ENCODE results near the gene FHIT.

Gene FHIT

DNA sequence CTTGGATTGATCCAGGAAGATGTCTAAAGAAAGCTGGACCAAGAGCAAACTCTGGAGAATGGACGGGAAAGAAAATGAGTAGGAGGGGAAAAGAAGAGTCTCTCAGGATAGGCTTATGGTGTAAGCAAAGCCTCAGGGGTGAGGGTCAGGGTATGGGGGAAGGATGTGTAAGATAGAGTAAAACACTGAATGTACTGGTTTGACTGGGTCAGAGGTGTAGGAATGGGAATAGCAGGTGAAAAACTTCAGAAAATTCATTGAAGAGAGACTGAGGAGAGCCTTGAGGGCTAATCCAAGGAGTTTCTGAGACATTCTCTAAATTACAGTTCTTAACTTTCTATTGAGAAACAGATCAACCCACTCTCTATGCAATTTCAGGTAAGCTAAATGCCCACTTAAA is 857.3 kb downstream of the FHIT start:
- intact Hi-C loops (cut with micrococcal nuclease) = no loop called here
- Mint-ChIP-seq H3K36me3 (ENCODE audit: low read depth) (no peaks in the 10 kb centered on the region), H3K4me1 (ENCODE audit: low read depth) (no peaks in the 10 kb centered on the region), H3K4me3 (no peak overlapping the region), H3K27me3 (no peaks in the 10 kb centered on the region), H3K27ac (no peak overlapping the region), H3K9me3 (no peaks in the 10 kb centered on the region)

DNA sequence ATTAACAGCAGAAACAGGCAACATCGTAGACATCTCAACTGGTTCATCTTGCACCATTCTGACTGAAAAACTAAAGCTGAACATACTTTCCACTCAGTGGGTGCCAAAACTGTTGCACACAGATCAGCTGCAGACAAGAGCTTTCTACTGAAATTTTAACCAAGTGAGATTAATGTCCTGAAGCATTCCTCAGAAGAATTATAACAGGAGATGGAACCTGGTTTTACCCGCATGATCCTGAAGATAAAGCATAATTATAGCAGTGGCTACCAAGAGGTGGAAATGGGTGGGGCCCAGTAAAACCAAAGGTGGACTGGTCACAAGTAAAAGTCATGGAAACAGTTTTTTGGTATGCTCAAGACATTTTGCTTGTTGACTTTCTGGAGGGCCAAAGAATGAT is 858.8 kb downstream of the FHIT start:
- H3K27ac Mint-ChIP-seq = no peak overlapping the region
- intact Hi-C loops (cut with micrococcal nuclease) = no loop called here
- no peak overlapping the region for H3K4me3 Mint-ChIP-seq
- H3K9me3 Mint-ChIP-seq = no peaks in the 10 kb centered on the region
- no peaks in the 10 kb centered on the region for H3K4me1 Mint-ChIP-seq (ENCODE audit: low read depth)
- H3K27me3 Mint-ChIP-seq = no peaks in the 10 kb centered on the region
- H3K36me3 Mint-ChIP-seq (ENCODE audit: low read depth) = no peaks in the 10 kb centered on the region

GRCh38 chr3:60391292-60391691 is 860.0 kb downstream of the FHIT start:
- Mint-ChIP-seq H3K9me3 (no peaks in the 10 kb centered on the region), H3K4me1 (ENCODE audit: low read depth) (peaks cover 4% of the 10 kb centered on the region), H3K27ac (no peak overlapping the region), H3K27me3 (no peaks in the 10 kb centered on the region), H3K36me3 (ENCODE audit: low read depth) (no peaks in the 10 kb centered on the region), H3K4me3 (no peak overlapping the region)
- intact Hi-C loops (cut with micrococcal nuclease) = no loop called here

GRCh38 chr3:60388731-60389130 is 862.5 kb downstream of the FHIT start:
- Mint-ChIP-seq H3K36me3 (ENCODE audit: low read depth) (no peaks in the 10 kb centered on the region), H3K4me3 (no peak overlapping the region), H3K27me3 (no peaks in the 10 kb centered on the region), H3K9me3 (no peaks in the 10 kb centered on the region), H3K27ac (no peak overlapping the region), H3K4me1 (ENCODE audit: low read depth) (peaks cover 8% of the 10 kb centered on the region)
- intact Hi-C loops (cut with micrococcal nuclease) = no loop called here

DNA sequence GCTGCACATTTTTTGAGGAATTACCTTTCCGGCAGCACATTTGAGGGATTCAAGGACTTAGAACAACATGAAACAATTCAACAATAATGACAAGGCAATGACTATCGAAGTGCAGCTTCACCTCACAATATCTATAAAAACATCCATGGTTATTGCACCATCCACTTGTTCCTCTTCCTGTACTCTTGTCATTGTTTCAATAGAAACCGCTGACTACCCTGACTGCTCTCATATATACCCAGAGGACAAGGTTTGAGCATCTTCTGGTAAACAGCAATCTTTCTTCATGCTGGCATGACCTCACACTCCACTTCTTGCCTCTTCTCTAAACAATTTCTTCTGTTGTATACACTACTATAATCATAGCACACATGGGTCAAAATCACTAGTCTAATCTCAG is 864.9 kb downstream of the FHIT start:
- Mint-ChIP-seq H3K27me3 (no peaks in the 10 kb centered on the region), H3K9me3 (no peaks in the 10 kb centered on the region), H3K4me1 (ENCODE audit: low read depth) (peaks cover 8% of the 10 kb centered on the region), H3K27ac (no peak overlapping the region), H3K4me3 (no peak overlapping the region), H3K36me3 (ENCODE audit: low read depth) (no peaks in the 10 kb centered on the region)
- intact Hi-C loops (cut with micrococcal nuclease) = no loop called here

DNA sequence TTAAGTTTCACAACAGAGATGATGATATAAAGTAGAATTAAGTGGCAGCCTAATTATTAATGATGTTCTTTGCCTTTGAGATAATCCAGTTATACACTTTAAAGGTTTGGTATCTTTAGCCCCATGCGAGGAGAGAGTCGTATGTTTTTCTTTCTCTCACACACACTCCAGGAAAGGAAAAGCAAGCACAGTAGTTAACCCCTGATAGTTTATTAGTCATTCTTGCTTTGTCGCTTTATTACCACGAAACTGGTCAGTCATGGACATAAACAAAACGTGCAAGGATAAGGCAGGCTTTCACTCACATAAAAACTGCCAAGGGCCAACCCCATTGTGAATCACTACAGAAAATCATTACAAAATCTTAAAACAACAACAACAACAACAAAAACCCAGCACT is 866.9 kb downstream of the FHIT start:
- H3K4me1 Mint-ChIP-seq (ENCODE audit: low read depth) = peaks cover 8% of the 10 kb centered on the region
- H3K4me3 Mint-ChIP-seq = no peak overlapping the region
- H3K9me3 Mint-ChIP-seq = no peaks in the 10 kb centered on the region
- H3K36me3 Mint-ChIP-seq (ENCODE audit: low read depth) = no peaks in the 10 kb centered on the region
- intact Hi-C loops (cut with micrococcal nuclease) = no loop called here
- H3K27ac Mint-ChIP-seq = no peak overlapping the region
- H3K27me3 Mint-ChIP-seq = no peaks in the 10 kb centered on the region

DNA sequence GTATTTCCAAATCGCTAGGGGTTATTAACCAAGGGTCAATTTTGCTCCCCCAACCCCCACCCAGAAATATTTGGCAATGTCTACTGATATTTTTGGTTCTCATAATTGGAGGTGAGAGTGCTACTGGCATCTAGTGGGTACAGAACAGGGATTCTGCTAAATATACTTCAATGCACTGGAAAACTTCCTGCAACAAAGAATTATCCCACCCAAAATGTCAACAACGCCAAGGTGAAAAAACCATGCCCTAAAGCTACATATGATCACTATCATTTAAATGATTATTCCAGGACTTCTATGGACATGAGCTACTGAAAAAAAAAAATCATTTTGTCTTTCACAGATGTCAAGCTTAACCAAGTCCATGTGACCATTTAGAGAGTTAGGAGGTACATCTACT is 867.9 kb downstream of the FHIT start:
- Mint-ChIP-seq H3K9me3 (no peaks in the 10 kb centered on the region), H3K36me3 (ENCODE audit: low read depth) (no peaks in the 10 kb centered on the region)
- intact Hi-C loops (cut with micrococcal nuclease) = no loop called here

GRCh38 chr3:60366486-60366885 is 884.8 kb downstream of the FHIT start:
- Mint-ChIP-seq H3K4me1 (ENCODE audit: low read depth) (no peaks in the 10 kb centered on the region), H3K9me3 (peaks cover 8% of the 10 kb centered on the region), H3K27me3 (no peaks in the 10 kb centered on the region), H3K36me3 (ENCODE audit: low read depth) (no peaks in the 10 kb centered on the region), H3K4me3 (no peak overlapping the region), H3K27ac (no peak overlapping the region)
- intact Hi-C loops (cut with micrococcal nuclease) = no loop called here

More for the DNA sequence above, 867.9 kb downstream of the FHIT start:
- Mint-ChIP-seq H3K4me3 (no peak overlapping the region), H3K27me3 (no peaks in the 10 kb centered on the region), H3K27ac (no peak overlapping the region), H3K4me1 (ENCODE audit: low read depth) (peaks cover 8% of the 10 kb centered on the region)

DNA sequence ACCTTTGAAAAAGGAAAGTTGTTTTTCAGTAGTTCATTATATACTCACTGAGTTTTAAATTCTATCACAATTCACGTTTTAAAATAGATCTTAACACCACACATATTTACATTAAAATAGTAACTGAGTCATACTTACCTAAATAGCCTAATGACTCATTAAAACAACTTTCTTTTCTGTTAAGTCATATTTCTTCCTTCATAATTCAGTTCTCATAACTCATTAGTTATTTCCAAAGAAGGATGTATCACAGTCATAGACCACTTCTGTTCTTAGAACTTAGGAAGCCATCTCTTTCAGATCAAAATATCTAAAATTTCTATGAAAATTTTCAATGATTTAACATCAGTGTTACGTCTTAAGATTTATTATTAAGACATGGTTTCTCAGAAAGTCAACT is 885.9 kb downstream of the FHIT start:
- Mint-ChIP-seq H3K27ac (no peak overlapping the region), H3K4me1 (ENCODE audit: low read depth) (no peaks in the 10 kb centered on the region), H3K9me3 (peaks cover 11% of the 10 kb centered on the region), H3K36me3 (ENCODE audit: low read depth) (no peaks in the 10 kb centered on the region), H3K4me3 (no peak overlapping the region), H3K27me3 (no peaks in the 10 kb centered on the region)
- intact Hi-C loops (cut with micrococcal nuclease) = no loop called here

DNA sequence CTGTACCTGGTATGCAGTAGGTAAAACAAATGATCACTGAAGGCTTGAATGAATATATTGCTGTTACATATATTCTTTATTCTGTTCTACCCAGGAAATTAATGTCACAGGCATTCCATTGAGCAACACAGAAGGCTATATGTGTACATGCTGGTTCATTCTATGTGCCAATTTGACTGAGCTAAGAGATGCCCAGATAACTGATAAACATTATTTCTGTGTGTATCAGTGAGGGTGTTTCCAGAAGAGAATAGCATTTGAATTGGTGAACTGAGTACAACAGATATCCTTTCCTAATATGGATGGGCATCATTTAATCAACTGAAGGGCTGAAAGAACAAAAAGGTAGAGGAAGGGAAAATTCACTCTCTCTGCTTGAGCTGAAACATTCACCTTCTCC is 886.8 kb downstream of the FHIT start:
- Mint-ChIP-seq H3K4me3 (no peak overlapping the region), H3K36me3 (ENCODE audit: low read depth) (no peaks in the 10 kb centered on the region), H3K4me1 (ENCODE audit: low read depth) (no peaks in the 10 kb centered on the region), H3K27ac (no peak overlapping the region), H3K9me3 (peaks cover 12% of the 10 kb centered on the region), H3K27me3 (no peaks in the 10 kb centered on the region)
- intact Hi-C loops (cut with micrococcal nuclease) = no loop called here

GRCh38 chr3:60363817-60364216 is 887.4 kb downstream of the FHIT start:
- H3K4me3 Mint-ChIP-seq = no peak overlapping the region
- peaks cover 12% of the 10 kb centered on the region for H3K9me3 Mint-ChIP-seq
- no peaks in the 10 kb centered on the region for H3K4me1 Mint-ChIP-seq (ENCODE audit: low read depth)
- no peaks in the 10 kb centered on the region for H3K36me3 Mint-ChIP-seq (ENCODE audit: low read depth)
- no peak overlapping the region for H3K27ac Mint-ChIP-seq
- intact Hi-C loops (cut with micrococcal nuclease) = no loop called here
- no peaks in the 10 kb centered on the region for H3K27me3 Mint-ChIP-seq

- no peaks in the 10 kb centered on the region for H3K36me3 Mint-ChIP-seq (ENCODE audit: low read depth)
- H3K27ac Mint-ChIP-seq = no peak overlapping the region
- H3K27me3 Mint-ChIP-seq = no peaks in the 10 kb centered on the region
- peaks cover 13% of the 10 kb centered on the region for H3K9me3 Mint-ChIP-seq
- intact Hi-C loops (cut with micrococcal nuclease) = no loop called here
- no peak overlapping the region for H3K4me3 Mint-ChIP-seq
- H3K4me1 Mint-ChIP-seq (ENCODE audit: low read depth) = no peaks in the 10 kb centered on the region
Measured at GRCh38 chr3:60355825-60356224, 895.4 kb downstream of the FHIT start.

DNA sequence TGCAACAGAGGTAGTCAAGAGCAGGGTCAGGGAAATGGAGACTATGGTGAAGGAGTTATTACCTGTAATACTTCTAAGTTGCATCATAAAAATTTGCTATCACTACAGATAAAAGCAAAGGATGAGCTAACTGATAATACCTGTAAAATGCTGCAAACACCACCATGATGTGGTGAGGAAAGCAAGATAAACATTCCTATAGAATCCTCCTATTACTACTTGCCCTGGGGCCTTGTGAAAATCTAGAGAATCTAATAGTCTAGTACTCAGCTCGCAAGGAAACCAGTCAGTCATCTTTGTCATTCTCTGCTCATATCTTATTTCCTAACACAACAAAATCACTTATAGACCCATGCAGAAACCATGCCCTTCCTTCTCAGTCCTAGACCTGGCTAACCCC is 899.8 kb downstream of the FHIT start:
- no peaks in the 10 kb centered on the region for H3K36me3 Mint-ChIP-seq (ENCODE audit: low read depth)
- no peak overlapping the region for H3K27ac Mint-ChIP-seq
- H3K4me3 Mint-ChIP-seq = no peak overlapping the region
- peaks cover 11% of the 10 kb centered on the region for H3K9me3 Mint-ChIP-seq
- H3K4me1 Mint-ChIP-seq (ENCODE audit: low read depth) = no peaks in the 10 kb centered on the region
- intact Hi-C loops (cut with micrococcal nuclease) = no loop called here
- no peaks in the 10 kb centered on the region for H3K27me3 Mint-ChIP-seq

GRCh38 chr3:60344340-60344739 is 906.9 kb downstream of the FHIT start:
- H3K9me3 Mint-ChIP-seq = peaks cover 8% of the 10 kb centered on the region
- H3K4me1 Mint-ChIP-seq (ENCODE audit: low read depth) = no peaks in the 10 kb centered on the region
- no peak overlapping the region for H3K4me3 Mint-ChIP-seq
- intact Hi-C loops (cut with micrococcal nuclease) = no loop called here
- no peaks in the 10 kb centered on the region for H3K27me3 Mint-ChIP-seq
- H3K36me3 Mint-ChIP-seq (ENCODE audit: low read depth) = no peaks in the 10 kb centered on the region
- H3K27ac Mint-ChIP-seq = no peak overlapping the region

GRCh38 chr3:60343831-60344230 is 907.4 kb downstream of the FHIT start:
- Mint-ChIP-seq H3K4me1 (ENCODE audit: low read depth) (no peaks in the 10 kb centered on the region), H3K4me3 (no peak overlapping the region), H3K9me3 (peaks cover 8% of the 10 kb centered on the region), H3K27me3 (no peaks in the 10 kb centered on the region), H3K27ac (no peak overlapping the region), H3K36me3 (ENCODE audit: low read depth) (no peaks in the 10 kb centered on the region)
- intact Hi-C loops (cut with micrococcal nuclease) = no loop called here

GRCh38 chr3:60339304-60339703 is 911.9 kb downstream of the FHIT start:
- Mint-ChIP-seq H3K27me3 (no peaks in the 10 kb centered on the region), H3K4me1 (ENCODE audit: low read depth) (peaks cover 3% of the 10 kb centered on the region), H3K36me3 (ENCODE audit: low read depth) (no peaks in the 10 kb centered on the region), H3K4me3 (no peak overlapping the region), H3K9me3 (peaks cover 8% of the 10 kb centered on the region), H3K27ac (no peak overlapping the region)
- intact Hi-C loops (cut with micrococcal nuclease) = no loop called here

Data from dendritic cell treated with granulocyte-macrophage colony-stimulating factor and Interleukin-4, amounts not matched to agents 40 ng/mL and 50 ng/mL, for 4 days (primary cell).